Choroid plexus epithelial cell (primary cell): ENCODE measurements around the gene RAB42.

Experiments used
- DNase-seq: peaks from one replicate; pipeline ENCODE4 v3.0.0-alpha.2; 2010; ENCODE audit warnings: low read depth
- H3K4me3 ChIP-seq: 2 replicates; pipeline ENCODE4 v1.5.1; 2011; ENCODE audit warnings: low read depth, mild to moderate bottlenecking, control low read depth, low read length, moderate library complexity
- TF ChIP-seq, protein P1 (sequence below): conservative IDR thresholded peaks from 2 replicates; pipeline ENCODE4 v1.5.1; 2011; ENCODE audit warnings: low read depth, mild to moderate bottlenecking, control low read depth, inconsistent platforms, low read length, moderate library complexity

Gene RAB42

DNA sequence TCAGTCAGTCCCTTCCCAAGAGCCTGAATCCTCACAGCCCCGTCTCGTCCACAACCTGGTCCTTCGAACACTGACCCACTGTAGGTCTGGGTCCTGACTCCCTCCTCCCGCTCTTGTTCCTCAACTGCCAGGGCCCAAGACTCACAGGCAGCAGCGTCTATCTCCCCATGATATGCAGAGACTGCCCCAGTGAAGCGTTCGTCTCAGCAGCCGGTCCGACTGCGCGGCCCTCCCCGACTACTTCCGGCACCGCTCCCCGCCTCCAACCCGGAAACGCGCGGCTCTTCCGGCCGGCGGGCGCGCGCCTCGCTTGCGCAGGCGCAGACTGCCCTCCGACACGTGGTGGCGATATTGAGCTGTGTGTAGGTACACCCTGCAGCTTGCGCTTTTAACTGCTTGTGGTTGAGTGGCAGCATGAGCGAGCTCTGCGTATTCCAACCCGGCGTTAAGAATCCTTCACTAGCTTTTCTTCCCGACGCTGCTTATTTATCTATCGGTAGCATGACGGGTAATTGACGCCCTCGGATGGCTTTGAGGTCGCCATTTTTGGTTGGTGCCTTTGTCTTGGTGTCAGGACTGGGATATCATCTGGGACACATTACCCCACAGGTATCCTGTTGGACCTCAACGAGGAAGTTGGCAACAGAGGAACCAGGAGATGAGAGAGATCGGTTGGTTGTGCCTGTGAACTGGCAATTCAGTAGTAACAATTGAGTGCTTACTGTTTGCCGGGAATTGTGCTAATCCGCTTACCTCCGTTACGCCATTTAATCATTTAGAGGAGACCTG is 51.0 kb downstream of the RAB42 start, which contains the start of gene TAF12:
TAF12 (minus strand) TSS at position 221 of the 789 bp plus-strand sequence. CDS start 20,986 bp downstream, outside the sequence.
- H3K4me3 ChIP-seq = peak within 1 kb of the TSS; percentile 94
- TF ChIP-seq, protein P1, sequence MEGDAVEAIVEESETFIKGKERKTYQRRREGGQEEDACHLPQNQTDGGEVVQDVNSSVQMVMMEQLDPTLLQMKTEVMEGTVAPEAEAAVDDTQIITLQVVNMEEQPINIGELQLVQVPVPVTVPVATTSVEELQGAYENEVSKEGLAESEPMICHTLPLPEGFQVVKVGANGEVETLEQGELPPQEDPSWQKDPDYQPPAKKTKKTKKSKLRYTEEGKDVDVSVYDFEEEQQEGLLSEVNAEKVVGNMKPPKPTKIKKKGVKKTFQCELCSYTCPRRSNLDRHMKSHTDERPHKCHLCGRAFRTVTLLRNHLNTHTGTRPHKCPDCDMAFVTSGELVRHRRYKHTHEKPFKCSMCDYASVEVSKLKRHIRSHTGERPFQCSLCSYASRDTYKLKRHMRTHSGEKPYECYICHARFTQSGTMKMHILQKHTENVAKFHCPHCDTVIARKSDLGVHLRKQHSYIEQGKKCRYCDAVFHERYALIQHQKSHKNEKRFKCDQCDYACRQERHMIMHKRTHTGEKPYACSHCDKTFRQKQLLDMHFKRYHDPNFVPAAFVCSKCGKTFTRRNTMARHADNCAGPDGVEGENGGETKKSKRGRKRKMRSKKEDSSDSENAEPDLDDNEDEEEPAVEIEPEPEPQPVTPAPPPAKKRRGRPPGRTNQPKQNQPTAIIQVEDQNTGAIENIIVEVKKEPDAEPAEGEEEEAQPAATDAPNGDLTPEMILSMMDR = peak; percentile 31
- DNase-seq = peak; percentile 97

DNA sequence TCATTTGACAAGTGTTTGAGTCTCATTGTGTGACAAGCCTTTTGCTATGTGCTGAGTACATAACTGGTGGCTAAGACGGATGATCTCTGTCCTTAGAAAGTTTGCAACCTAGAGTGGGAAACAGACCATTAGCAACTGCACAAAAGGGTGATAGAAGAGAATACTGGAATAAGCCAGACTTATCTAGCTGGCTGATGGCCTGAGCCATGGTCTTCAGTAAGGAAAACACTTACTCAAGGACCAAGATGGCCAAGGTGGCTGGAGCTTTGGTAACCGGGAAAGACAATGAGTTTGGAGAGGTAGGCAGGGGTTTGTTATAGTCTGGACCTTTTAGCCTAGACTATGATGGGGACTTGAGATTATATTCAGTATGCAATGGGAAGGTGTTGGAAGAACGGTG is 52.4 kb downstream of the RAB42 start:
- TF ChIP-seq, protein P1 = no peak
- DNase-seq = no peak
- H3K4me3 ChIP-seq = no peak overlapping the region
